ENCODE measurements around the gene FAM124A. TPM values are rescaled to one million over a fixed set of nuclear protein-coding genes. Genes with fewer than 3 reads are reported as not detected.
A peak's percentile ranks its signal among the peaks of the same experiment; 100 is the strongest.

The FAM124A gene
- total and polyA plus RNA-seq, 2 of the 8 experiments (the other 6 are each of a cell fraction or from before 2014, with no cell fraction given): 40.7 to 49.9 TPM

DNA sequence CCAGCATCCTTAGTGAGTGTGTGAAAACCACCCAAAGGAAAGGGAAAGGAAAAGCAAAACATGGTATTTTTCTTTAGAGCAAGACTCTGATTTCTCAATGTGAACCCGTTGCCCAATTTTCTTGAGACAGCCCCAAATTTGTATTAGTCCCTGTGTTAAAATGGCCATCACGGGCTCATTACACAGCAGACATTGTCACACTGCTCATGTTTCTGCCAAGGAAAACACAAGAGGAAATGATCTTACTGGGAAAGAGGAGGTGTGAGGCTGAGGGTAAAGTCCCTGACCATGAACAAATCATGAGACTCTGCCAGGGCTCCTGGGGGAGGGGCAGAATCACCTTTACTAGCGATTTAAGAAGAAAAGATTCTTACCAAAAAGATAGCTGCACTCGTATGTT is 54.4 kb downstream of the FAM124A start:
- WGBS, 2 experiments (ENCODE audit: extremely low coverage in 1 of 2, insufficient coverage in 1 of 2, insufficient read length in 1 of 2, insufficient replicate concordance in 2 of 2, low coverage in 1 of 2, low lambda C conversion rate in 2 of 2, missing lambda C conversion rate in 1 of 2): 76% methylated on average over 4 of the region's 4 CpGs; no CpG with 5 or more reads in 1 of the 2 experiments
- no peak overlapping the region for H3K4me2 ChIP-seq (ENCODE audit: insufficient read depth in 1 of 2, low read depth in 2 of 2, low read length in 2 of 2)
- CTCF ChIA-PET (ENCODE audit: partially characterized antibody): interaction anchor here (0.7 to 8.3 kb wide), 4 partner anchors 10 to 148 kb away, joined by 3 to 78 read pairs (median 3); no protein-coding TSS in a partner anchor
- H3K4me1 ChIP-seq (replicated peaks in 1 of 4; ENCODE audit: control insufficient read depth in 3 of 4, insufficient read depth in 4 of 4, low read length in 3 of 4): peaks cover 1 to 6% (median 3%) of the 10 kb centered on the region in 4 experiments; a peak in 5 of 7 replicates
- FAIRE-seq (no peak), DNase-seq (ENCODE audit: low read depth in 1 of 2, low spot score in 2 of 2) (peak in 1 of 2 experiments; percentile 11)
- H4K20me1 ChIP-seq (replicated peaks in 1 of 2; ENCODE audit: control insufficient read depth in 1 of 2, insufficient read depth in 2 of 2, low read length in 2 of 2): peaks cover 2 to 5% of the 10 kb centered on the region in 2 experiments
- no peak overlapping the region for H4K5ac ChIP-seq (ENCODE audit: insufficient read length, low read depth, low read length)
- peaks cover 4% of the 10 kb centered on the region; the same call in 1 of the 2 replicates for H3K79me1 ChIP-seq (ENCODE audit: low read depth, low read length)
- peaks cover 11 to 44% (median 14%) of the 10 kb centered on the region in 4 experiments for H3K36me3 ChIP-seq (ENCODE audit: control insufficient read depth in 2 of 4, insufficient read depth in 4 of 4, low read length in 3 of 4)
- H2AK5ac ChIP-seq (ENCODE audit: low read depth, low read length): no peak overlapping the region
- no peak overlapping the region for H2BK12ac ChIP-seq (ENCODE audit: low read depth, low read length)
- POLR2A ChIA-PET (ENCODE audit: partially characterized antibody): interaction anchor here (1.0 kb wide), 1 partner anchor 33 kb away, joined by 3 read pairs; no protein-coding TSS in a partner anchor
- H3K18ac ChIP-seq (ENCODE audit: extremely low read depth, low read length): no peak overlapping the region
- no peak overlapping the region for H2BK15ac ChIP-seq (ENCODE audit: low read length)
- no peak overlapping the region for H3K4me3 ChIP-seq (ENCODE audit: extremely low read depth in 1 of 4, insufficient read depth in 2 of 4, low read depth in 3 of 4, low read length in 4 of 4)
- no peak overlapping the region for H3K9ac ChIP-seq (replicated peaks in 1 of 4; ENCODE audit: extremely low read depth in 1 of 4, low read depth in 3 of 4, low read length in 3 of 4)
- no peaks in the 10 kb centered on the region for H3K9me3 ChIP-seq (ENCODE audit: insufficient read depth in 2 of 2, low read depth in 1 of 2, low read length in 1 of 2)
- H3K14ac ChIP-seq (ENCODE audit: insufficient read length): no peak overlapping the region
- no peak overlapping the region for H2BK120ac ChIP-seq (replicated peaks; ENCODE audit: low read depth, low read length)
- no peak overlapping the region for H2BK20ac ChIP-seq (ENCODE audit: low read length)
- H3K27ac ChIP-seq (ENCODE audit: low read depth, low read length): no peak overlapping the region
- no peak overlapping the region for H3K23ac ChIP-seq (ENCODE audit: insufficient read length)
- no peak overlapping the region for H4K91ac ChIP-seq (replicated peaks; ENCODE audit: insufficient read length, low read length)
- no peaks in the 10 kb centered on the region for H3K27me3 ChIP-seq (replicated peaks in 1 of 4; ENCODE audit: control insufficient read depth in 3 of 4, extremely low read depth in 1 of 4, insufficient read depth in 3 of 4, low read length in 3 of 4)
- no peak overlapping the region for H3K56ac ChIP-seq (replicated peaks; ENCODE audit: insufficient read length, low read depth, low read length)
- no peak overlapping the region for H3K4ac ChIP-seq (replicated peaks; ENCODE audit: insufficient read length, low read depth, low read length)
- H2AFZ ChIP-seq (ENCODE audit: low read length): no peak overlapping the region
- no peak overlapping the region for H4K8ac ChIP-seq (ENCODE audit: extremely low read depth, insufficient read depth, low read length)
- no peak overlapping the region for H2BK5ac ChIP-seq (ENCODE audit: low read depth, low read length)
- peaks cover 0 to 7% of the 10 kb centered on the region in 2 experiments; a peak in 1 of 4 replicates for H3K79me2 ChIP-seq (ENCODE audit: control insufficient read depth in 1 of 2, insufficient read depth in 2 of 2, low read length in 2 of 2)
- no peaks in the 10 kb centered on the region for H3K23me2 ChIP-seq (ENCODE audit: low read depth, low read length)
- TF ChIP-seq CHD1 (IDR thresholded peaks at IDR 0.05; ENCODE audit: low read depth, low read length): no peak
- no peak for TF ChIP-seq RBBP5 (IDR thresholded peaks at IDR 0.05; ENCODE audit: borderline replicate concordance, low read depth, low read length)
- no peak for TF ChIP-seq GTF2F1 (IDR thresholded peaks at IDR 0.05; ENCODE audit: borderline replicate concordance, low read depth, low read length)
- TF ChIP-seq HDAC2 (IDR thresholded peaks at IDR 0.05; ENCODE audit: borderline replicate concordance in 1 of 2, low read depth in 2 of 2, low read length in 2 of 2): no peak
- TF ChIP-seq POLR2AphosphoS5 (IDR thresholded peaks at IDR 0.05; ENCODE audit: low read depth, low read length): no peak
- TF ChIP-seq, protein P1, sequence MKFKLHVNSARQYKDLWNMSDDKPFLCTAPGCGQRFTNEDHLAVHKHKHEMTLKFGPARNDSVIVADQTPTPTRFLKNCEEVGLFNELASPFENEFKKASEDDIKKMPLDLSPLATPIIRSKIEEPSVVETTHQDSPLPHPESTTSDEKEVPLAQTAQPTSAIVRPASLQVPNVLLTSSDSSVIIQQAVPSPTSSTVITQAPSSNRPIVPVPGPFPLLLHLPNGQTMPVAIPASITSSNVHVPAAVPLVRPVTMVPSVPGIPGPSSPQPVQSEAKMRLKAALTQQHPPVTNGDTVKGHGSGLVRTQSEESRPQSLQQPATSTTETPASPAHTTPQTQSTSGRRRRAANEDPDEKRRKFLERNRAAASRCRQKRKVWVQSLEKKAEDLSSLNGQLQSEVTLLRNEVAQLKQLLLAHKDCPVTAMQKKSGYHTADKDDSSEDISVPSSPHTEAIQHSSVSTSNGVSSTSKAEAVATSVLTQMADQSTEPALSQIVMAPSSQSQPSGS (IDR thresholded peaks at IDR 0.05; ENCODE audit: low read length): no peak
- TF ChIP-seq, protein P2, sequence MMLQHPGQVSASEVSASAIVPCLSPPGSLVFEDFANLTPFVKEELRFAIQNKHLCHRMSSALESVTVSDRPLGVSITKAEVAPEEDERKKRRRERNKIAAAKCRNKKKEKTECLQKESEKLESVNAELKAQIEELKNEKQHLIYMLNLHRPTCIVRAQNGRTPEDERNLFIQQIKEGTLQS (IDR thresholded peaks at IDR 0.05; ENCODE audit: insufficient read depth, low read depth, low read length): no peak
- no peak for TF ChIP-seq JUND (IDR thresholded peaks at IDR 0.05; ENCODE audit: low read length)
- no peak for TF ChIP-seq CBX8 (IDR thresholded peaks at IDR 0.05; ENCODE audit: borderline replicate concordance, low read depth, low read length)
- no peak for TF ChIP-seq CBX5 (IDR thresholded peaks at IDR 0.05; ENCODE audit: low read depth, low read length)
- no peak for TF ChIP-seq CEBPB (IDR thresholded peaks at IDR 0.05; ENCODE audit: low read depth, low read length)
- no peak for TF ChIP-seq JUN (IDR thresholded peaks at IDR 0.05; ENCODE audit: low read depth, low read length)

All from H1 (cell line).